Lung (tissue), 16 donors: ENCODE data around the gene FSIP1. TPM values are rescaled to one million over a fixed set of nuclear protein-coding genes. Genes with fewer than 3 reads are reported as not detected.

Experiments used
- ATAC-seq: fragments of 200-7000 bp; cut with Tn5 transposase; one replicate; pipeline ENCODE4 v1.9.1; 2020; ENCODE audit warnings: moderate number of reproducible peaks; ENCODE audit not compliant: insufficient read depth, low FRiP score
- DNase-seq, 3 donors: peaks; one replicate each; pipeline ENCODE4 v3.0.0-alpha.2; 2013 to 2017
- H3K27ac ChIP-seq, 2 donors: one replicate each; pipeline ENCODE4 v1.5.1; 2013; ENCODE audit warnings: mild to moderate bottlenecking in 2 of 2, moderate library complexity in 2 of 2, control low read depth in 1 of 2, inconsistent platforms in 1 of 2, low read depth in 1 of 2, low read length in 1 of 2
- H3K27me3 ChIP-seq, 3 donors: one replicate each; pipeline ENCODE4 v1.5.1; 2013; ENCODE audit warnings: low read length in 2 of 3; ENCODE audit not compliant: control insufficient read depth in 3 of 3, insufficient read depth in 3 of 3
- H3K36me3 ChIP-seq, 4 donors: one replicate each; pipeline ENCODE4 v1.5.1; 2013; ENCODE audit warnings: low read length in 4 of 4, mild to moderate bottlenecking in 1 of 4, moderate library complexity in 1 of 4; ENCODE audit not compliant: control insufficient read depth in 4 of 4, insufficient read depth in 4 of 4
- H3K4me1 ChIP-seq, 5 donors: one replicate each; pipeline ENCODE4 v1.5.1; 2013; ENCODE audit warnings: low read length in 5 of 5, mild to moderate bottlenecking in 2 of 5, moderate library complexity in 1 of 5; ENCODE audit not compliant: control insufficient read depth in 5 of 5, insufficient read depth in 5 of 5
- H3K4me3 ChIP-seq: one replicate; pipeline ENCODE4 v1.5.1; 2013; ENCODE audit warnings: mild to moderate bottlenecking, control low read depth, moderate library complexity
- H3K9ac ChIP-seq, 2 donors: one replicate each; pipeline ENCODE4 v1.5.1; 2013; ENCODE audit warnings: low read length in 2 of 2, control low read depth in 1 of 2; ENCODE audit not compliant: insufficient read depth in 1 of 2
- H3K9me3 ChIP-seq, 4 donors: one replicate each; pipeline ENCODE4 v1.5.1; 2013; ENCODE audit warnings: low read length in 3 of 4, mild to moderate bottlenecking in 1 of 4, moderate library complexity in 1 of 4; ENCODE audit not compliant: control insufficient read depth in 4 of 4, insufficient read depth in 3 of 4
- CTCF ChIP-seq: IDR thresholded peaks from 2 replicates; pipeline ENCODE4 v1.5.1; 2012; ENCODE audit warnings: mild to moderate bottlenecking; ENCODE audit errors: control extremely low read depth, extremely low read depth
- WGBS, 2 donors: extraction: QIAGEN DNeasy Blood & Tissue Kit; methylation state at CpG; one replicate each; pipeline ENCODE4 v1.1.7; 2013; 5-methylcytosine and 5-hydroxymethylcytosine counted together
- long read RNA-seq, 5 donors: transcript quantifications; one replicate each; lab custom pipeline, GENCODE V29; 2026
- polyA plus RNA-seq, 2 donors: library from polyadenylated mRNA; stranded (reverse); fragments of 200-250 nt; gene quantifications; one replicate each; pipeline ENCODE4 v1.2.1, GENCODE V29; 2013
- total RNA-seq, 2 donors: library from RNA; depleted of rRNA in 1 of 2; stranded (reverse); fragments of >200 nt in 1 of 2; gene quantifications; one replicate each; pipeline ENCODE4 v1.2.1, GENCODE V29; 2014 to 2021
- donor health status: control.
- donor health status: control.
- donor health status: Bipolar disorder and iron deficiency.
- donor health status: healthy.
- donor health status: DM: yes; HTN: yes; CAD: no.

FSIP1 gene
- total RNA-seq (1 to 10 TPM; 1.4 to 2.2 TPM), polyA plus RNA-seq (under 1 TPM; 0.35 to 0.52 TPM)
- long read RNA-seq, donor 1, partial matches to known transcripts: 0 of 1 reads
- long read RNA-seq, donor 1, other reads (novel, unspliced or antisense): 0 of 1 reads
- long read RNA-seq, donor 2, partial matches to known transcripts: 65 of 65 reads
- long read RNA-seq, donor 2, other reads (novel, unspliced or antisense): 0 of 65 reads
- long read RNA-seq, donor 3: 0 reads
- long read RNA-seq, donor 4: 0 reads
- long read RNA-seq, donor 5: 0 reads

GRCh38 chr15:39782441-39783138 is at the start of gene FSIP1:
Gene FSIP1 (minus strand): TSS chr15:39782841. CDS start chr15:39776524, 6,317 bp downstream.
- peak within 1 kb of the TSS; percentile 87 for H3K4me3 ChIP-seq
- ATAC-seq (peak; percentile 99), DNase-seq (peak; percentile 97 to 98 (median 98))
- 0% methylated on average over 60 to 64 of the region's 64 CpGs for WGBS, 2 donors
- H3K36me3 ChIP-seq: no peaks in the 10 kb centered on the region
- TF ChIP-seq CTCF: no peak
- H3K27ac ChIP-seq: peak within 1 kb of the TSS; percentile 65 to 75
- peaks cover 0 to 17% (median 3%) of the 10 kb centered on the region in 5 donors for H3K4me1 ChIP-seq
- H3K27me3 ChIP-seq: peaks cover 0 to 3% (median 0%) of the 10 kb centered on the region in 3 donors
- H3K9me3 ChIP-seq: no peaks in the 10 kb centered on the region
- H3K9ac ChIP-seq: peak within 1 kb of the TSS in 1 of 2 donors; percentile 77

- peaks cover 0 to 7% (median 0%) of the 10 kb centered on the region in 5 donors for H3K4me1 ChIP-seq
- H3K9ac ChIP-seq: no peak overlapping the region
- H3K9me3 ChIP-seq: no peaks in the 10 kb centered on the region
- H3K4me3 ChIP-seq: no peak overlapping the region
- H3K27me3 ChIP-seq: no peaks in the 10 kb centered on the region
- H3K36me3 ChIP-seq: no peaks in the 10 kb centered on the region
- ATAC-seq: no peak
- no peak for DNase-seq
- 37 to 64% methylated on average over 1 of the region's 1 CpG for WGBS, 2 donors
- H3K27ac ChIP-seq: no peak overlapping the region
- TF ChIP-seq CTCF: no peak
Measured at GRCh38 chr15:39830166-39830565, 47.5 kb upstream of the FSIP1 start.

- peak; percentile 26 to 44 (median 44) for DNase-seq
- WGBS, 2 donors: 68 to 78% methylated on average over 6 of the region's 6 CpGs
- Histone ChIP-seq H3K9me3 (peaks cover 0 to 2% (median 0%) of the 10 kb centered on the region in 4 donors), H3K4me1 (peaks cover 0 to 7% (median 0%) of the 10 kb centered on the region in 5 donors), H3K27me3 (no peaks in the 10 kb centered on the region), H3K9ac (no peak overlapping the region), H3K27ac (no peak overlapping the region), H3K4me3 (no peak overlapping the region), H3K36me3 (no peaks in the 10 kb centered on the region)
- ATAC-seq: no peak
- TF ChIP-seq CTCF: no peak
Measured at GRCh38 chr15:39828374-39828931, 45.8 kb upstream of the FSIP1 start.
